Fibroblast of skin of left quadriceps (primary cell): ENCODE results near the gene HOXD11.

Experiments used
- DNase-seq, 2 experiments: peaks; one replicate each; pipeline ENCODE4 v3.0.0-alpha.2; 2013; ENCODE audit warnings: low read depth in 2 of 2

Gene HOXD11

GRCh38 chr2:176131848-176132158 lies 24.7 kb downstream of the HOXD11 start:
- DNase-seq = no peak

- no peak for DNase-seq
These were observed 25.4 kb downstream of the HOXD11 start for GRCh38 chr2:176132205-176133171.

GRCh38 chr2:176133389-176133788 lies 26.3 kb downstream of the HOXD11 start:
- DNase-seq = no peak

GRCh38 chr2:176134035-176134434 lies 27.0 kb downstream of the HOXD11 start:
- DNase-seq = no peak

- DNase-seq = no peak
These were observed 28.0 kb downstream of the HOXD11 start for GRCh38 chr2:176135035-176135440.

GRCh38 chr2:176136374-176137251 lies 29.5 kb downstream of the HOXD11 start:
- DNase-seq = no peak

- no peak for DNase-seq
These were observed 30.1 kb downstream of the HOXD11 start for GRCh38 chr2:176137252-176137580.

- no peak for DNase-seq
These were observed 30.8 kb downstream of the HOXD11 start for GRCh38 chr2:176137906-176138305.

GRCh38 chr2:176138526-176138922 lies 31.4 kb downstream of the HOXD11 start:
- DNase-seq = no peak

GRCh38 chr2:176138923-176139660 lies 32.0 kb downstream of the HOXD11 start:
- DNase-seq = no peak

- DNase-seq = no peak
These were observed 32.8 kb downstream of the HOXD11 start for GRCh38 chr2:176139661-176140512.

GRCh38 chr2:176140513-176141317 lies 33.6 kb downstream of the HOXD11 start:
- DNase-seq = no peak

GRCh38 chr2:176142281-176142680 lies 35.2 kb downstream of the HOXD11 start:
- no peak for DNase-seq

- DNase-seq = no peak
These were observed 38.2 kb downstream of the HOXD11 start for GRCh38 chr2:176145085-176145969.

GRCh38 chr2:176146101-176146500 lies 39.0 kb downstream of the HOXD11 start:
- no peak for DNase-seq

GRCh38 chr2:176146645-176147044 lies 39.6 kb downstream of the HOXD11 start:
- DNase-seq = no peak

GRCh38 chr2:176147210-176147799 lies 40.2 kb downstream of the HOXD11 start:
- no peak for DNase-seq

- DNase-seq = no peak
These were observed 40.9 kb downstream of the HOXD11 start for GRCh38 chr2:176147800-176148496.
